H1 (cell line): ENCODE results near the gene CISD1. TPM values are rescaled to one million over a fixed set of nuclear protein-coding genes. Genes with fewer than 3 reads are reported as not detected.

Experiments
- CTCF ChIA-PET: fragments of 300-600 bp; sonication (Branson Sonifier 250); formaldehyde crosslinking; loops from one replicate; lab custom pipeline; 2021; ENCODE audit not compliant: partially characterized antibody; lab: Charles Lee
- POLR2A ChIA-PET: fragments of 300-600 bp; sonication (Branson Sonifier 250); formaldehyde crosslinking; loops from one replicate; lab custom pipeline; 2021; ENCODE audit warnings: inconsistent platforms; ENCODE audit not compliant: partially characterized antibody; lab: Charles Lee
- DNase-seq, 2 experiments: peaks; one replicate each; pipeline versions ENCODE4 v3.0.0 to v3.0.0-alpha.2; 2010 to 2022; ENCODE audit warnings: low spot score in 2 of 2, low read depth in 1 of 2, mixed read lengths in 1 of 2
- FAIRE-seq: peaks from 2 replicates; lab custom pipeline; 2011; peaks lifted over from hg19 to GRCh38; lab: Jason Lieb, UNC
- H2AFZ ChIP-seq: 2 replicates; pipeline ENCODE4 v1.8.1; 2012; ENCODE audit warnings: low read length, inconsistent platforms
- H2AK5ac ChIP-seq: 2 replicates; pipeline ENCODE4 v1.6.1; 2013; ENCODE audit warnings: low read depth, low read length
- H2BK120ac ChIP-seq: replicated peaks from 2 replicates; pipeline ENCODE3; 2013; ENCODE audit warnings: low read depth, low read length, inconsistent platforms
- H2BK12ac ChIP-seq: 2 replicates; pipeline ENCODE4 v1.6.1; 2013; ENCODE audit warnings: low read depth, low read length
- H2BK15ac ChIP-seq: 2 replicates; pipeline ENCODE4 v1.6.1; 2013; ENCODE audit warnings: low read length
- H2BK20ac ChIP-seq: 2 replicates; pipeline ENCODE4 v1.6.1; 2013; ENCODE audit warnings: low read length
- H2BK5ac ChIP-seq: 2 replicates; pipeline ENCODE4 v1.6.1; 2013; ENCODE audit warnings: low read depth, low read length
- H3K14ac ChIP-seq: 2 replicates; pipeline ENCODE4 v1.6.1; 2013; ENCODE audit warnings: inconsistent platforms; ENCODE audit not compliant: insufficient read length
- H3K18ac ChIP-seq: 2 replicates; pipeline ENCODE4 v1.6.1; 2013; ENCODE audit warnings: low read length; ENCODE audit errors: extremely low read depth
- H3K23ac ChIP-seq: 2 replicates; pipeline ENCODE4 v1.6.1; 2013; ENCODE audit warnings: inconsistent platforms; ENCODE audit not compliant: insufficient read length
- H3K23me2 ChIP-seq: 2 replicates; pipeline ENCODE4 v1.6.1; 2013; ENCODE audit warnings: low read depth, low read length
- H3K27ac ChIP-seq: 2 replicates; pipeline ENCODE4 v1.6.1; 2011; ENCODE audit warnings: low read depth, low read length, inconsistent platforms
- H3K27me3 ChIP-seq, 4 experiments: replicated peaks in 1 of 4; 1 replicate in 1 of 4; 2 replicates in 3 of 4; pipeline versions ENCODE4 v1.6.1 to v1.8.1; 2011 to 2013; ENCODE audit warnings: low read length in 3 of 4, mild to moderate bottlenecking in 3 of 4, inconsistent platforms in 2 of 4, mixed read lengths in 2 of 4, moderate library complexity in 1 of 4; ENCODE audit not compliant: control insufficient read depth in 3 of 4, insufficient read depth in 3 of 4; ENCODE audit errors: extremely low read depth in 1 of 4
- H3K36me3 ChIP-seq, 4 experiments: 2 replicates each; pipeline versions ENCODE4 v1.6.1 to v1.8.1; 2011 to 2013; ENCODE audit warnings: mild to moderate bottlenecking in 4 of 4, low read length in 3 of 4, moderate library complexity in 2 of 4, control low read depth in 1 of 4, inconsistent platforms in 1 of 4; ENCODE audit not compliant: insufficient read depth in 4 of 4, control insufficient read depth in 2 of 4
- H3K4ac ChIP-seq: replicated peaks from 2 replicates; pipeline ENCODE3; 2013; ENCODE audit warnings: low read length, low read depth, mixed read lengths, inconsistent platforms; ENCODE audit not compliant: insufficient read length
- H3K4me1 ChIP-seq, 4 experiments: replicated peaks in 1 of 4; 1 replicate in 1 of 4; 2 replicates in 3 of 4; pipeline versions ENCODE4 v1.6.1 to v1.8.1; 2011 to 2013; ENCODE audit warnings: low read length in 3 of 4, inconsistent platforms in 2 of 4, mixed read lengths in 1 of 4; ENCODE audit not compliant: insufficient read depth in 4 of 4, control insufficient read depth in 3 of 4
- H3K4me2 ChIP-seq, 2 experiments: 2 replicates each; pipeline versions ENCODE4 v1.6.1 to v1.8.1; 2011 to 2013; ENCODE audit warnings: low read depth in 2 of 2, low read length in 2 of 2, control low read depth in 1 of 2, inconsistent platforms in 1 of 2, mild to moderate bottlenecking in 1 of 2; ENCODE audit not compliant: insufficient read depth in 1 of 2
- H3K4me3 ChIP-seq, 4 experiments: fragments of 200-600, 300-600 bp in 1 of 4; sonication (generic), shearing (Covaris generic), sonication (Bioruptor Twin) in 1 of 4; 2 replicates each; pipeline versions ENCODE4 v1.5.1 to v1.8.1; 2011 to 2016; ENCODE audit warnings: low read length in 4 of 4, low read depth in 3 of 4, control low read depth in 2 of 4, inconsistent platforms in 2 of 4, mild to moderate bottlenecking in 2 of 4, mixed read lengths in 1 of 4, moderate library complexity in 1 of 4; ENCODE audit not compliant: insufficient read depth in 2 of 4; ENCODE audit errors: extremely low read depth in 1 of 4
- H3K56ac ChIP-seq: replicated peaks from 2 replicates; pipeline ENCODE3; 2013; ENCODE audit warnings: low read depth, mild to moderate bottlenecking, mixed read lengths, low read length, inconsistent platforms; ENCODE audit not compliant: insufficient read length
- H3K79me1 ChIP-seq: 2 replicates; pipeline ENCODE4 v1.6.1; 2013; ENCODE audit warnings: low read depth, low read length, control low read depth
- H3K79me2 ChIP-seq, 2 experiments: 2 replicates each; pipeline versions ENCODE4 v1.6.1 to v1.8.1; 2012 to 2013; ENCODE audit warnings: low read length in 2 of 2, mild to moderate bottlenecking in 2 of 2, inconsistent platforms in 1 of 2; ENCODE audit not compliant: insufficient read depth in 2 of 2, control insufficient read depth in 1 of 2
- H3K9ac ChIP-seq, 4 experiments: replicated peaks in 1 of 4; 1 replicate in 1 of 4; 2 replicates in 3 of 4; pipeline versions ENCODE4 v1.6.1 to v1.8.1; 2011 to 2013; ENCODE audit warnings: low read depth in 3 of 4, low read length in 3 of 4, control low read depth in 2 of 4, mild to moderate bottlenecking in 2 of 4, moderate library complexity in 2 of 4, inconsistent platforms in 1 of 4; ENCODE audit errors: extremely low read depth in 1 of 4
- H3K9me3 ChIP-seq, 2 experiments: 2 replicates each; pipeline versions ENCODE4 v1.6.1 to v1.8.1; 2012 to 2013; ENCODE audit warnings: mild to moderate bottlenecking in 2 of 2, moderate library complexity in 2 of 2, control low read depth in 1 of 2, inconsistent platforms in 1 of 2, low read depth in 1 of 2, low read length in 1 of 2, mixed read lengths in 1 of 2; ENCODE audit not compliant: insufficient read depth in 2 of 2
- H4K20me1 ChIP-seq, 2 experiments: replicated peaks in 1 of 2; 2 replicates each; pipeline versions ENCODE3 to v1.8.1; 2011 to 2013; ENCODE audit warnings: inconsistent platforms in 2 of 2, low read length in 2 of 2, mild to moderate bottlenecking in 1 of 2; ENCODE audit not compliant: insufficient read depth in 2 of 2, control insufficient read depth in 1 of 2
- H4K5ac ChIP-seq: 2 replicates; pipeline ENCODE4 v1.6.1; 2013; ENCODE audit warnings: low read length, low read depth, mixed read lengths, inconsistent platforms; ENCODE audit not compliant: insufficient read length
- H4K8ac ChIP-seq: 2 replicates; pipeline ENCODE4 v1.8.0; 2013; ENCODE audit warnings: mild to moderate bottlenecking, moderate library complexity, low read length, inconsistent platforms; ENCODE audit not compliant: insufficient read depth; ENCODE audit errors: extremely low read depth
- H4K91ac ChIP-seq: replicated peaks from 2 replicates; pipeline ENCODE3; 2013; ENCODE audit warnings: low read length, mixed read lengths, inconsistent platforms; ENCODE audit not compliant: insufficient read length
- BCL11A ChIP-seq, 2 experiments: IDR thresholded peaks; one replicate each; pipeline ENCODE4 v1.6.1; 2011; ENCODE audit warnings: low read depth in 2 of 2, low read length in 2 of 2, mild to moderate bottlenecking in 2 of 2
- EP300 ChIP-seq, 2 experiments: IDR thresholded peaks; 1 replicate in 1 of 2; 2 replicates in 1 of 2; pipeline ENCODE4 v1.6.1; 2011 to 2012; ENCODE audit warnings: low read depth in 2 of 2, low read length in 2 of 2, mild to moderate bottlenecking in 2 of 2, borderline replicate concordance in 1 of 2, inconsistent platforms in 1 of 2, moderate library complexity in 1 of 2
- FOSL1 ChIP-seq: IDR thresholded peaks from 2 replicates; pipeline ENCODE4 v1.6.1; 2011; ENCODE audit warnings: mild to moderate bottlenecking, low read depth, low read length, moderate library complexity; ENCODE audit not compliant: insufficient read depth
- KDM1A ChIP-seq: fragments of 200-600, 300-600 bp; sonication (generic); IDR thresholded peaks from 2 replicates; pipeline ENCODE4 v1.7.1; 2016; ENCODE audit warnings: mild to moderate bottlenecking, low read length, borderline replicate concordance
- KDM4A ChIP-seq: IDR thresholded peaks from one replicate; pipeline ENCODE4 v1.7.1; 2012; ENCODE audit warnings: low read depth, mild to moderate bottlenecking, moderate library complexity, low read length, inconsistent platforms; ENCODE audit not compliant: severe bottlenecking
- KDM5A ChIP-seq: fragments of 200-600 bp; IDR thresholded peaks from 2 replicates; pipeline ENCODE4 v1.7.1; 2012; ENCODE audit warnings: mild to moderate bottlenecking, low read length, inconsistent platforms, mixed read lengths
- RAD21 ChIP-seq, 2 experiments: IDR thresholded peaks in 1 of 2; conservative IDR thresholded peaks in 1 of 2; 2 replicates each; pipeline ENCODE4 v1.6.1; 2011; ENCODE audit warnings: low read depth in 2 of 2, low read length in 2 of 2, improper control_type of control experiment in 1 of 2, inconsistent platforms in 1 of 2, mild to moderate bottlenecking in 1 of 2, moderate library complexity in 1 of 2
- RBBP5 ChIP-seq: IDR thresholded peaks from 2 replicates; pipeline ENCODE4 v1.7.1; 2012; ENCODE audit warnings: low read depth, mild to moderate bottlenecking, inconsistent platforms, low read length, moderate library complexity, borderline replicate concordance
- RNF2 ChIP-seq: fragments of 200-900, 300-1000 bp; sonication (generic); IDR thresholded peaks from 2 replicates; pipeline ENCODE4 v1.7.1; 2016; ENCODE audit warnings: borderline replicate concordance, low read depth, mild to moderate bottlenecking, antibody characterized with exemption, low read length; ENCODE audit not compliant: poor library complexity, severe bottlenecking; ENCODE audit errors: missing control alignments
- SP4 ChIP-seq: IDR thresholded peaks from 2 replicates; pipeline ENCODE4 v1.6.1; 2012; ENCODE audit warnings: low read length, inconsistent platforms
- ZNF274 ChIP-seq: IDR thresholded peaks from 2 replicates; pipeline ENCODE4 v1.7.0; 2012; ENCODE audit warnings: low read length, borderline replicate concordance; ENCODE audit errors: extremely low read depth
- WGBS, 2 experiments: shearing (Covaris generic) in 1 of 2; methylation state at CpG; one replicate each; pipeline versions ENCODE4 v1.1.6 to v1.1.7; 2013 to 2015; ENCODE audit warnings: low lambda C conversion rate in 2 of 2, mixed read lengths in 2 of 2, inconsistent platforms in 1 of 2, low coverage in 1 of 2, missing lambda C conversion rate in 1 of 2; ENCODE audit not compliant: insufficient replicate concordance in 2 of 2, insufficient coverage in 1 of 2, insufficient read length in 1 of 2; ENCODE audit errors: extremely low coverage in 1 of 2, missing lambda C conversion rate in 1 of 2; 5-methylcytosine and 5-hydroxymethylcytosine counted together
- polyA plus RNA-seq, 7 experiments: library from polyadenylated mRNA; depleted of rRNA in 3 of 7; stranded (reverse) in 5 of 7; unstranded in 2 of 7; fragments of >200 nt in 5 of 7; fragments of 200-250 nt in 2 of 7; gene quantifications; 1 replicate in 5 of 7; 2 replicates in 1 of 7; 4 replicates in 1 of 7; pipeline versions ENCODE4 v1.2.1 to v1.2.3, GENCODE V29; 2011 to 2013; ENCODE audit warnings: missing spikeins in 2 of 7, mixed read lengths in 2 of 7
- total RNA-seq: library from RNA; stranded (reverse); fragmentation: NEBNext Ultra II Directional; extraction: Animal tissue kit (Norgen Biotek cat#: 25700); gene quantifications from 2 replicates; pipeline ENCODE4 v1.2.1, GENCODE V29; 2021
- TF ChIP-seq, protein P1 (sequence below): IDR thresholded peaks from 2 replicates; pipeline ENCODE4 v1.6.1; 2012; ENCODE audit warnings: inconsistent platforms

CISD1 gene
- total and polyA plus RNA-seq, 2 of the 8 experiments (the other 6 are each of a cell fraction or from before 2014, with no cell fraction given), result 22.6 to 43.2 TPM

GRCh38 chr10:58304099-58304633 lies 35.2 kb downstream of the CISD1 start:
- no peak for DNase-seq
- CTCF ChIA-PET, result interaction anchor here (0.6 to 3.5 kb wide), 8 partner anchors 12 to 227 kb away, joined by 3 to 14 read pairs (median 4); partner anchors contain the start of gene TFAM

More at GRCh38 chr10:58304099-58304633, 35.2 kb downstream of the CISD1 start:
- Histone ChIP-seq H3K27ac (no peak overlapping the region), H3K23ac (no peak overlapping the region), H3K56ac (no peak overlapping the region), H3K4me2 (no peak overlapping the region), H4K20me1 (no peaks in the 10 kb centered on the region), H2BK15ac (no peak overlapping the region), H3K36me3 (no peaks in the 10 kb centered on the region), H3K79me2 (no peaks in the 10 kb centered on the region), H4K5ac (no peak overlapping the region), H3K79me1 (no peaks in the 10 kb centered on the region), H3K18ac (no peak overlapping the region), H3K4ac (peak overlapping the region; percentile 53), H3K4me1 (no peaks in the 10 kb centered on the region), H3K27me3 (no peaks in the 10 kb centered on the region), H2BK20ac (no peak overlapping the region), H2BK12ac (no peak overlapping the region), H3K14ac (no peak overlapping the region), H3K23me2 (no peaks in the 10 kb centered on the region), H2AFZ (no peak overlapping the region; the same call in 1 of the 2 replicates), H2AK5ac (no peak overlapping the region), H4K8ac (no peak overlapping the region), H3K9me3 (no peaks in the 10 kb centered on the region), H4K91ac (no peak overlapping the region), H2BK5ac (no peak overlapping the region), H3K9ac (no peak overlapping the region), H3K4me3 (no peak overlapping the region), H2BK120ac (no peak overlapping the region)
- POLR2A ChIA-PET, result no interaction called here
- FAIRE-seq, result no peak
- TF ChIP-seq, protein P1, sequence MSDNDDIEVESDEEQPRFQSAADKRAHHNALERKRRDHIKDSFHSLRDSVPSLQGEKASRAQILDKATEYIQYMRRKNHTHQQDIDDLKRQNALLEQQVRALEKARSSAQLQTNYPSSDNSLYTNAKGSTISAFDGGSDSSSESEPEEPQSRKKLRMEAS, result no peak
- TF ChIP-seq RNF2, result no peak
- no peak for TF ChIP-seq ZNF274
- no peak for TF ChIP-seq KDM1A
- TF ChIP-seq SP4, result no peak
- no peak for TF ChIP-seq KDM5A
- TF ChIP-seq KDM4A, result no peak
- no peak for TF ChIP-seq EP300 (IDR thresholded peaks at IDR 0.05; ENCODE audit: borderline replicate concordance in 1 of 2, low read depth in 2 of 2, low read length in 2 of 2)
- TF ChIP-seq RAD21 (IDR thresholded peaks at IDR 0.05 in 1 of 2, conservative IDR thresholded peaks at IDR 0.05 in 1 of 2; ENCODE audit: low read depth in 2 of 2, low read length in 2 of 2), result no peak
- TF ChIP-seq RBBP5, result no peak
- TF ChIP-seq BCL11A (IDR thresholded peaks at IDR 0.05; ENCODE audit: low read depth in 2 of 2, low read length in 2 of 2), result no peak
- TF ChIP-seq FOSL1, result no peak
- 82% methylated on average over 3 of the region's 3 CpGs; no CpG with 5 or more reads in 1 of the 2 experiments for WGBS, 2 experiments
